ENCODE data around the gene ARHGAP44. TPM values are rescaled to one million over a fixed set of nuclear protein-coding genes. Genes with fewer than 3 reads are reported as not detected.

Gene ARHGAP44
- total RNA-seq, 1 experiment from 2014 or later, result 0.40 TPM

GRCh38 chr17:12961655-12962054 lies 172.4 kb downstream of the ARHGAP44 start:
- no peak overlapping the region for H3K4me3 ChIP-seq (ENCODE audit: low read length)
- no peaks in the 10 kb centered on the region for H3K9me2 ChIP-seq (replicated peaks; ENCODE audit: low read length)
- no peak for ATAC-seq
- H3K79me2 ChIP-seq (ENCODE audit: low read length), result no peaks in the 10 kb centered on the region
- H3K27me3 ChIP-seq (ENCODE audit: low read length), result peaks cover 29% of the 10 kb centered on the region
- TF ChIP-seq EZH2phosphoT487 (IDR thresholded peaks at IDR 0.05; ENCODE audit: borderline replicate concordance, low read length), result no peak
- TF ChIP-seq, protein P1, sequence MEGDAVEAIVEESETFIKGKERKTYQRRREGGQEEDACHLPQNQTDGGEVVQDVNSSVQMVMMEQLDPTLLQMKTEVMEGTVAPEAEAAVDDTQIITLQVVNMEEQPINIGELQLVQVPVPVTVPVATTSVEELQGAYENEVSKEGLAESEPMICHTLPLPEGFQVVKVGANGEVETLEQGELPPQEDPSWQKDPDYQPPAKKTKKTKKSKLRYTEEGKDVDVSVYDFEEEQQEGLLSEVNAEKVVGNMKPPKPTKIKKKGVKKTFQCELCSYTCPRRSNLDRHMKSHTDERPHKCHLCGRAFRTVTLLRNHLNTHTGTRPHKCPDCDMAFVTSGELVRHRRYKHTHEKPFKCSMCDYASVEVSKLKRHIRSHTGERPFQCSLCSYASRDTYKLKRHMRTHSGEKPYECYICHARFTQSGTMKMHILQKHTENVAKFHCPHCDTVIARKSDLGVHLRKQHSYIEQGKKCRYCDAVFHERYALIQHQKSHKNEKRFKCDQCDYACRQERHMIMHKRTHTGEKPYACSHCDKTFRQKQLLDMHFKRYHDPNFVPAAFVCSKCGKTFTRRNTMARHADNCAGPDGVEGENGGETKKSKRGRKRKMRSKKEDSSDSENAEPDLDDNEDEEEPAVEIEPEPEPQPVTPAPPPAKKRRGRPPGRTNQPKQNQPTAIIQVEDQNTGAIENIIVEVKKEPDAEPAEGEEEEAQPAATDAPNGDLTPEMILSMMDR (conservative IDR thresholded peaks at IDR 0.05; ENCODE audit: low read depth, low read length), result no peak
- TF ChIP-seq EZH2 (IDR thresholded peaks at IDR 0.05; ENCODE audit: low read length, unreplicated experiment), result no peak
- H3K36me3 ChIP-seq (ENCODE audit: low read depth, low read length), result no peaks in the 10 kb centered on the region
- POLR2A ChIA-PET (ENCODE audit: unreplicated experiment), result no interaction called here
- no peak overlapping the region for H2AFZ ChIP-seq (ENCODE audit: low read length)
- H3K9me3 ChIP-seq (ENCODE audit: low read length), result no peaks in the 10 kb centered on the region
- CTCF ChIA-PET, result no interaction called here
- H3K4me2 ChIP-seq (ENCODE audit: low read length), result no peak overlapping the region
- no TSS peak for BruUV-seq (replicated peaks)
- H3K9ac ChIP-seq (ENCODE audit: low read length), result no peak overlapping the region
- DNase-seq, result no peak
- no peak overlapping the region for H3K27ac ChIP-seq (ENCODE audit: low read length)
- no peaks in the 10 kb centered on the region for H3K4me1 ChIP-seq (ENCODE audit: insufficient read depth, low read length)
- H4K20me1 ChIP-seq (ENCODE audit: low read length), result no peaks in the 10 kb centered on the region
- no peaks in the 10 kb centered on the region for H3F3A ChIP-seq (ENCODE audit: low read length, unreplicated experiment)
- intact Hi-C loops (cut with micrococcal nuclease), result no loop called here

DNA sequence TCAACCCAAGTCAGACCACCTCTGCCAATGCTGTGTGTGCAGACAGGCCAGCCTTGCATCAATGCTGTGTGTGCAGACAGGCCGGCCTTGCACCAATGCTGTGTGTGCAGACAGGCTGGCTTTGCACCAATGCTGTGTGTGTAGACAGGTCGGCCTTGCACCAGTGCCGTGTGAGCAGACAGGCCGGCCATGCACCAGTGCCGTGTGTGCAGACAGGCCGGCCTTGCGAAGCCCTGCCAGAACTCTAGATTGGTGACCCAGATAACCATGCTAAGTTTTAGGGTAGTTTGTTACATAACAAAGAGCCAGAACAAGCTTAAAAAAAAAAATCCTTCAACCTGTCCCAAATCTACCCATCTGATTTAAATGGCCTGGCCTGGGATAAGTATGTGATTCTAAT lies 174.2 kb downstream of the ARHGAP44 start:
- no peaks in the 10 kb centered on the region for H3K79me2 ChIP-seq (ENCODE audit: low read length)
- H3K27me3 ChIP-seq (ENCODE audit: low read length), result peaks cover 32% of the 10 kb centered on the region
- no peak for ATAC-seq
- H2AFZ ChIP-seq (ENCODE audit: low read length), result no peak overlapping the region
- intact Hi-C loops (cut with micrococcal nuclease), result no loop called here
- POLR2A ChIA-PET (ENCODE audit: unreplicated experiment), result no interaction called here
- BruUV-seq (replicated peaks), result no TSS peak
- H3K4me1 ChIP-seq (ENCODE audit: insufficient read depth, low read length), result no peaks in the 10 kb centered on the region
- TF ChIP-seq EZH2phosphoT487 (IDR thresholded peaks at IDR 0.05; ENCODE audit: borderline replicate concordance, low read length) (no peak), EZH2 (IDR thresholded peaks at IDR 0.05; ENCODE audit: low read length, unreplicated experiment) (no peak)
- TF ChIP-seq, protein P1 (conservative IDR thresholded peaks at IDR 0.05; ENCODE audit: low read depth, low read length), result no peak
- CTCF ChIA-PET, result no interaction called here
- H3F3A ChIP-seq (ENCODE audit: low read length, unreplicated experiment), result no peaks in the 10 kb centered on the region
- no peaks in the 10 kb centered on the region for H3K9me3 ChIP-seq (ENCODE audit: low read length)
- no peaks in the 10 kb centered on the region for H4K20me1 ChIP-seq (ENCODE audit: low read length)
- no peaks in the 10 kb centered on the region for H3K9me2 ChIP-seq (replicated peaks; ENCODE audit: low read length)
- H3K9ac ChIP-seq (ENCODE audit: low read length), result no peak overlapping the region
- DNase-seq, result no peak
- no peaks in the 10 kb centered on the region for H3K36me3 ChIP-seq (ENCODE audit: low read depth, low read length)
- no peak overlapping the region for H3K27ac ChIP-seq (ENCODE audit: low read length)
- H3K4me3 ChIP-seq (ENCODE audit: low read length), result no peak overlapping the region
- no peak overlapping the region for H3K4me2 ChIP-seq (ENCODE audit: low read length)

GRCh38 chr17:12964162-12964561 lies 174.9 kb downstream of the ARHGAP44 start:
- H3F3A ChIP-seq (ENCODE audit: low read length, unreplicated experiment), result no peaks in the 10 kb centered on the region
- H3K9me3 ChIP-seq (ENCODE audit: low read length), result no peaks in the 10 kb centered on the region
- no peaks in the 10 kb centered on the region for H3K79me2 ChIP-seq (ENCODE audit: low read length)
- H3K36me3 ChIP-seq (ENCODE audit: low read depth, low read length), result no peaks in the 10 kb centered on the region
- no peak overlapping the region for H3K27ac ChIP-seq (ENCODE audit: low read length)
- H4K20me1 ChIP-seq (ENCODE audit: low read length), result no peaks in the 10 kb centered on the region
- ATAC-seq (no peak), DNase-seq (no peak)
- ChIA-PET CTCF (no interaction called here), POLR2A (ENCODE audit: unreplicated experiment) (no interaction called here)
- TF ChIP-seq, protein P1 (conservative IDR thresholded peaks at IDR 0.05; ENCODE audit: low read depth, low read length), result no peak
- no peak for TF ChIP-seq EZH2phosphoT487 (IDR thresholded peaks at IDR 0.05; ENCODE audit: borderline replicate concordance, low read length)
- no peak for TF ChIP-seq EZH2 (IDR thresholded peaks at IDR 0.05; ENCODE audit: low read length, unreplicated experiment)
- no TSS peak for BruUV-seq (replicated peaks)
- H3K4me3 ChIP-seq (ENCODE audit: low read length), result no peak overlapping the region
- no peaks in the 10 kb centered on the region for H3K9me2 ChIP-seq (replicated peaks; ENCODE audit: low read length)
- no peaks in the 10 kb centered on the region for H3K4me1 ChIP-seq (ENCODE audit: insufficient read depth, low read length)
- H3K4me2 ChIP-seq (ENCODE audit: low read length), result no peak overlapping the region
- H2AFZ ChIP-seq (ENCODE audit: low read length), result no peak overlapping the region
- no peak overlapping the region for H3K9ac ChIP-seq (ENCODE audit: low read length)
- H3K27me3 ChIP-seq (ENCODE audit: low read length), result peaks cover 33% of the 10 kb centered on the region
- intact Hi-C loops (cut with micrococcal nuclease), result no loop called here
